K562 (cell line): ENCODE data around the gene PARD3.

ENCODE experiments used
- CBX2 ChIP-seq: fragments of 200-600 bp; sonication (generic); IDR thresholded peaks from one replicate; pipeline ENCODE4 v1.6.1; 2012; ENCODE audit warnings: mild to moderate bottlenecking, low read length, inconsistent platforms; ENCODE audit not compliant: insufficient read depth, poor library complexity, severe bottlenecking
- TBP ChIP-seq: optimal IDR thresholded peaks from 2 replicates; pipeline ENCODE3; 2011; ENCODE audit warnings: low read depth, low read length, improper control_type of control experiment

DNA sequence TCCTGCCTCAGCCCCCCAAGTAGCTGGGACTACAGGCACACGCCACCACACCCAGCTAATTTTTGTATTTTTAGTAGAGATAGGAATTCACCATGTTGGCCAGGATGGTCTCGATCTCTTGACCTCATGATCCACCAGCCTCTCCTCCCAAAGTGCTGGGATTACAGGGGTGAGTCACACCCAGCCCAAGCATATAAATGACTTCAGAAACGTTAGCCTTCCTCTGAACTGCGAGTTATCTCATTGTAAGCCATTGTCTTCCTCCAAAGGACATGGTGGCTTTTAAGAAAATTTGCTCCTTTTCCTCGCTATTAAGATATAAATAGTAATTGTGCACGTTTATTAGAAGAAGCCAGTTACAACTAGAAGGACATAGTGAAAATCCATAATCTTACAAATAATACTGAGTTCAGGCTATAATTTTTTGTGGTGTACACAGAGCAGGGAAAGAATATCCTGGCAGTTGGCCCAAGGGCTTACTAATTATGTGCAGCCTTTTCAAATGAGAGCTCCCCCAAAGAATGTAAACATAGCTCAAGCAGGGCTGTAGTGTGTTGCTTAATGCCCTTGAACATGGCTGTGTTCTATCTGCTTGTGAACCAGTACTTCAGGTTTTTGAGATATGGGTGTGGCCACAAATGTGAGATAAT lies 495.8 kb downstream of the PARD3 start:
- TF ChIP-seq CBX2 (no peak), TBP (no peak)
